ENCODE data around the gene LRRN1. TPM values are rescaled to one million over a fixed set of nuclear protein-coding genes. Genes with fewer than 3 reads are reported as not detected.
"Not testable (repeated sequence)": the region's sequence is repeated elsewhere in the genome, so short reads cannot be mapped to it uniquely, and the experiment has no call there.

The LRRN1 gene
- polyA plus RNA-seq, 2 donors: 0.10 to 0.18 TPM

GRCh38 chr3:3860235-3860634 is 61.0 kb downstream of the LRRN1 start:
- 74 to 75% methylated on average over 2 of the region's 2 CpGs for whole genome bisulfite sequencing, 2 donors
- Histone ChIP-seq H3K9me3 (ENCODE audit: control insufficient read depth in 2 of 2, insufficient read depth in 1 of 2, low read depth in 1 of 2, low read length in 1 of 2) (no peaks in the 10 kb centered on the region), H3K4me1 (ENCODE audit: control insufficient read depth in 2 of 2, insufficient read depth in 2 of 2, low read length in 1 of 2) (no peaks in the 10 kb centered on the region), H3K36me3 (ENCODE audit: control insufficient read depth in 2 of 2, insufficient read depth in 2 of 2, low read length in 1 of 2) (no peaks in the 10 kb centered on the region), H3K27ac (ENCODE audit: low read depth in 2 of 2, low read length in 1 of 2) (no peak overlapping the region), H3K4me3 (ENCODE audit: low read depth in 1 of 2, low read length in 2 of 2) (no peak overlapping the region), H3K27me3 (ENCODE audit: control insufficient read depth in 1 of 2, insufficient read depth in 2 of 2, low read length in 2 of 2) (no peaks in the 10 kb centered on the region)

GRCh38 chr3:3862534-3862933 is 63.3 kb downstream of the LRRN1 start:
- Histone ChIP-seq H3K27me3 (ENCODE audit: control insufficient read depth in 1 of 2, insufficient read depth in 2 of 2, low read length in 2 of 2) (no peaks in the 10 kb centered on the region), H3K9me3 (ENCODE audit: control insufficient read depth in 2 of 2, insufficient read depth in 1 of 2, low read depth in 1 of 2, low read length in 1 of 2) (no peaks in the 10 kb centered on the region), H3K27ac (ENCODE audit: low read depth in 2 of 2, low read length in 1 of 2) (no peak overlapping the region), H3K4me1 (ENCODE audit: control insufficient read depth in 2 of 2, insufficient read depth in 2 of 2, low read length in 1 of 2) (no peaks in the 10 kb centered on the region), H3K4me3 (ENCODE audit: low read depth in 1 of 2, low read length in 2 of 2) (no peak overlapping the region), H3K36me3 (ENCODE audit: control insufficient read depth in 2 of 2, insufficient read depth in 2 of 2, low read length in 1 of 2) (no peaks in the 10 kb centered on the region)
- 89 to 90% methylated on average over 5 of the region's 5 CpGs for WGBS, 2 donors

DNA sequence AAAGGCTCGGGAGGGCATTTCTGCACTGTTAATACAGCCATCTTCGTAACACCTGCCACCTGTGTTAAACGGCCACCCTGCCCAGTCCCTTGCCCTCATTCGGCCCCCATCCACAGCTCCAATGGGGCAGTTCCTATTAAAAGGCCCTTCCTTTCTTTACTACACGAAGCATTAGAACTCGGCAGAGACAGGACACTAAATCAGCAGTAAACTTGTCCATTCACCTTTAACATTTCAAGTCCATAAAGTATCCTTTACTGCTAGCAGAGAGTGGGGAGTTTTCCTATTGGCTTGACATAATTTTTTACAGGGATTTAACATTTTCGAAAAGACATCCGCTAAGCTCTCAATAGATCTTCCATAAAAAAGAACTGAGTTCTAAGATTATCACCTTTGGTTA is 76.3 kb downstream of the LRRN1 start:
- Histone ChIP-seq H3K4me1 (ENCODE audit: control insufficient read depth in 2 of 2, insufficient read depth in 2 of 2, low read length in 1 of 2) (no peaks in the 10 kb centered on the region), H3K36me3 (ENCODE audit: control insufficient read depth in 2 of 2, insufficient read depth in 2 of 2, low read length in 1 of 2) (no peaks in the 10 kb centered on the region)
- 80 to 81% methylated on average over 8 of the region's 8 CpGs for WGBS, 2 donors

GRCh38 chr3:3881050-3881449 is 81.8 kb downstream of the LRRN1 start:
- Histone ChIP-seq H3K27ac (ENCODE audit: low read depth in 2 of 2, low read length in 1 of 2) (no peak overlapping the region), H3K36me3 (ENCODE audit: control insufficient read depth in 2 of 2, insufficient read depth in 2 of 2, low read length in 1 of 2) (no peaks in the 10 kb centered on the region), H3K9me3 (ENCODE audit: control insufficient read depth in 2 of 2, insufficient read depth in 1 of 2, low read depth in 1 of 2, low read length in 1 of 2) (no peaks in the 10 kb centered on the region), H3K4me1 (ENCODE audit: control insufficient read depth in 2 of 2, insufficient read depth in 2 of 2, low read length in 1 of 2) (no peaks in the 10 kb centered on the region), H3K4me3 (ENCODE audit: low read depth in 1 of 2, low read length in 2 of 2) (no peak overlapping the region), H3K27me3 (ENCODE audit: control insufficient read depth in 1 of 2, insufficient read depth in 2 of 2, low read length in 2 of 2) (no peaks in the 10 kb centered on the region)
- 88 to 89% methylated on average over 7 of the region's 7 CpGs for WGBS, 2 donors

More for the DNA sequence above, 76.3 kb downstream of the LRRN1 start:
- Histone ChIP-seq H3K4me3 (ENCODE audit: low read depth in 1 of 2, low read length in 2 of 2) (no peak overlapping the region), H3K27me3 (ENCODE audit: control insufficient read depth in 1 of 2, insufficient read depth in 2 of 2, low read length in 2 of 2) (no peaks in the 10 kb centered on the region), H3K27ac (ENCODE audit: low read depth in 2 of 2, low read length in 1 of 2) (no peak overlapping the region), H3K9me3 (ENCODE audit: control insufficient read depth in 2 of 2, insufficient read depth in 1 of 2, low read depth in 1 of 2, low read length in 1 of 2) (no peaks in the 10 kb centered on the region)

DNA sequence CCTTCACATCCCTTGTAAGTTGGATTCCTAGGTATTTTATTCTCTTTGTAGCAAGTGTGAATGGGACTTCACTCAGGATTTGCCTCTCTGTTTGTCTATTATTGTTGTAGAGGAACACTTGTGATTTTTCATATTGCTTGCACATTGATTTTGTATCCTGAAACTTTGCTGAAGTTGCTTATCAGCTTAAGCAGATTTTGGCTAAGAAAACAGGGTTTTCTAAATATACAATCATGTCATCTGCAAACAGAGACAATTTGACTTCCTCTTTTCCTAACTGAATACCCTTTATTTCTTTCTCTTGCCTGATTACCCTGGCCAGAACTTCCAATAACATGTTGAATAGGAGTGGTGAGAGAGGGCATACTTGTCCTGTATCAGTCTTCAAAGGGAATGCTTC is 88.1 kb downstream of the LRRN1 start:
- not testable (repeated sequence) for H3K27me3 ChIP-seq (ENCODE audit: control insufficient read depth in 1 of 2, insufficient read depth in 2 of 2, low read length in 2 of 2); H3K4me1 ChIP-seq (ENCODE audit: control insufficient read depth in 2 of 2, insufficient read depth in 2 of 2, low read length in 1 of 2); H3K4me3 ChIP-seq (ENCODE audit: low read depth in 1 of 2, low read length in 2 of 2); H3K9me3 ChIP-seq (ENCODE audit: control insufficient read depth in 2 of 2, insufficient read depth in 1 of 2, low read depth in 1 of 2, low read length in 1 of 2); H3K36me3 ChIP-seq (ENCODE audit: control insufficient read depth in 2 of 2, insufficient read depth in 2 of 2, low read length in 1 of 2); H3K27ac ChIP-seq (ENCODE audit: low read depth in 2 of 2, low read length in 1 of 2)

DNA sequence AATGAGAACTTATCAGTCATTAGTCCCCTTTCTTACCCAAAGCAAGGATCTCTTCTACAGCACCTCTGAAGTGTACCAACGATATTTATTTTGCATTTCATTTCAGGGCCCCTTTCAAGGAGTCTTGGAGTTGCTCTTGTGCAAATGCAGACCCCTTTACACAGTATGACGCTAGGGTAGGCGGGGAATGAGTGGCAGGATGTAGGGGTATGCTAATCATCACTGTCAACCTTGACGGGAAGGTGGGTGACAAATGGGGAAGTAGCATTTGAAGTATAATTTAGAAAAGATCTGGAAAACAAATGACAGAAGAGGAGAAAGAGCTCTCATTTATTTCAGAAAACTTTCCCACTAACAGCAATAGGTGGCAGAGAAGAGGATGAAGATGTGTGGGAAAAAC is 94.4 kb downstream of the LRRN1 start:
- H3K9me3 ChIP-seq (ENCODE audit: control insufficient read depth in 2 of 2, insufficient read depth in 1 of 2, low read depth in 1 of 2, low read length in 1 of 2): peaks cover 0 to 8% of the 10 kb centered on the region in 2 donors
- no peaks in the 10 kb centered on the region for H3K27me3 ChIP-seq (ENCODE audit: control insufficient read depth in 1 of 2, insufficient read depth in 2 of 2, low read length in 2 of 2)
- no peak overlapping the region for H3K4me3 ChIP-seq (ENCODE audit: low read depth in 1 of 2, low read length in 2 of 2)
- H3K36me3 ChIP-seq (ENCODE audit: control insufficient read depth in 2 of 2, insufficient read depth in 2 of 2, low read length in 1 of 2): no peaks in the 10 kb centered on the region
- H3K4me1 ChIP-seq (ENCODE audit: control insufficient read depth in 2 of 2, insufficient read depth in 2 of 2, low read length in 1 of 2): no peaks in the 10 kb centered on the region
- H3K27ac ChIP-seq (ENCODE audit: low read depth in 2 of 2, low read length in 1 of 2): no peak overlapping the region
- WGBS, 2 donors: 40 to 45% methylated on average over 4 of the region's 4 CpGs
